CD4-positive, alpha-beta memory T cell (primary cell): ENCODE measurements around the gene FCER2. TPM values are rescaled to one million over a fixed set of nuclear protein-coding genes. Genes with fewer than 3 reads are reported as not detected.

ENCODE experiments used
- CTCF ChIA-PET: fragments of 350-600 bp; sonication (Branson Sonifier 250); formaldehyde crosslinking; loops from one replicate; lab custom pipeline; 2021; ENCODE audit warnings: inconsistent platforms; ENCODE audit not compliant: partially characterized antibody; lab: Charles Lee
- POLR2A ChIA-PET: fragments of 350-600 bp; sonication (Branson Sonifier 250); formaldehyde crosslinking; loops from one replicate; lab custom pipeline; 2021; ENCODE audit not compliant: partially characterized antibody; lab: Charles Lee
- DNase-seq, 5 donors: peaks; one replicate each; pipeline versions ENCODE4 v3.0.0 to v3.0.0-alpha.2; 2020 to 2022; ENCODE audit warnings: mixed read lengths in 1 of 5
- H3K27ac ChIP-seq: one replicate; pipeline ENCODE4 v1.7.0; 2013; ENCODE audit warnings: low read depth, low read length
- H3K27me3 ChIP-seq: 2 replicates; pipeline ENCODE4 v1.7.0; 2013; ENCODE audit warnings: mild to moderate bottlenecking, low read length, moderate library complexity; ENCODE audit not compliant: insufficient read depth
- H3K36me3 ChIP-seq: 2 replicates; pipeline ENCODE4 v1.7.0; 2013; ENCODE audit warnings: mild to moderate bottlenecking, low read length, moderate library complexity; ENCODE audit not compliant: insufficient read depth
- H3K4me1 ChIP-seq: 2 replicates; pipeline ENCODE4 v1.7.0; 2013; ENCODE audit warnings: mild to moderate bottlenecking, low read length, moderate library complexity; ENCODE audit not compliant: insufficient read depth
- H3K4me3 ChIP-seq, 2 donors: one replicate each; pipeline ENCODE4 v1.7.0; 2013; ENCODE audit warnings: low read length in 2 of 2, mild to moderate bottlenecking in 1 of 2
- H3K9me3 ChIP-seq, 2 donors: one replicate each; pipeline ENCODE4 v1.7.0; 2013; ENCODE audit warnings: low read length in 2 of 2, control low read depth in 1 of 2; ENCODE audit not compliant: control insufficient read depth in 1 of 2
- H3K27ac Mint-ChIP-seq, 7 donors: one replicate each; pipeline ENCODE4 v1.8.0; 2020 to 2021; ENCODE audit warnings: mixed read lengths in 7 of 7, mild to moderate bottlenecking in 6 of 7, inconsistent platforms in 3 of 7, moderate library complexity in 3 of 7
- H3K27me3 Mint-ChIP-seq, 2 donors: one replicate each; pipeline ENCODE4 v1.8.0; 2020 to 2021; ENCODE audit warnings: mixed read lengths in 2 of 2
- H3K36me3 Mint-ChIP-seq, 2 donors: one replicate each; pipeline ENCODE4 v1.8.0; 2020 to 2021; ENCODE audit warnings: mixed read lengths in 2 of 2, inconsistent platforms in 1 of 2, mild to moderate bottlenecking in 1 of 2
- H3K4me1 Mint-ChIP-seq, 4 donors: one replicate each; pipeline ENCODE4 v1.8.0; 2020 to 2021; ENCODE audit warnings: mixed read lengths in 4 of 4, mild to moderate bottlenecking in 1 of 4
- H3K4me3 Mint-ChIP-seq, 8 donors: one replicate each; pipeline ENCODE4 v1.8.0; 2020 to 2021; ENCODE audit warnings: mixed read lengths in 8 of 8, mild to moderate bottlenecking in 7 of 8, moderate library complexity in 6 of 8, inconsistent platforms in 3 of 8
- H3K9me3 Mint-ChIP-seq, 8 donors: one replicate each; pipeline ENCODE4 v1.8.0; 2020 to 2021; ENCODE audit warnings: mixed read lengths in 8 of 8, mild to moderate bottlenecking in 5 of 8, inconsistent platforms in 3 of 8, moderate library complexity in 1 of 8
- intact Hi-C: fragments of 100-400 bp; cut with micrococcal nuclease; formaldehyde crosslinking; loops from one replicate; pipeline ENCODE4 v1.15.1; 2023
- polyA plus RNA-seq, 2 donors: library from polyadenylated mRNA; unstranded; fragments of 300-500 nt; fragmentation: Illumina TruSeq; gene quantifications; one replicate each; pipeline ENCODE4 v1.2.3, GENCODE V29; 2021
- total RNA-seq, 2 experiments: library from RNA; stranded (reverse); gene quantifications; one replicate each; pipeline ENCODE4 v1.2.3, GENCODE V29; 2021

The FCER2 gene
- total and polyA plus RNA-seq, 4 experiments from 2014 or later, result 0.93 TPM; not detected in 3

DNA sequence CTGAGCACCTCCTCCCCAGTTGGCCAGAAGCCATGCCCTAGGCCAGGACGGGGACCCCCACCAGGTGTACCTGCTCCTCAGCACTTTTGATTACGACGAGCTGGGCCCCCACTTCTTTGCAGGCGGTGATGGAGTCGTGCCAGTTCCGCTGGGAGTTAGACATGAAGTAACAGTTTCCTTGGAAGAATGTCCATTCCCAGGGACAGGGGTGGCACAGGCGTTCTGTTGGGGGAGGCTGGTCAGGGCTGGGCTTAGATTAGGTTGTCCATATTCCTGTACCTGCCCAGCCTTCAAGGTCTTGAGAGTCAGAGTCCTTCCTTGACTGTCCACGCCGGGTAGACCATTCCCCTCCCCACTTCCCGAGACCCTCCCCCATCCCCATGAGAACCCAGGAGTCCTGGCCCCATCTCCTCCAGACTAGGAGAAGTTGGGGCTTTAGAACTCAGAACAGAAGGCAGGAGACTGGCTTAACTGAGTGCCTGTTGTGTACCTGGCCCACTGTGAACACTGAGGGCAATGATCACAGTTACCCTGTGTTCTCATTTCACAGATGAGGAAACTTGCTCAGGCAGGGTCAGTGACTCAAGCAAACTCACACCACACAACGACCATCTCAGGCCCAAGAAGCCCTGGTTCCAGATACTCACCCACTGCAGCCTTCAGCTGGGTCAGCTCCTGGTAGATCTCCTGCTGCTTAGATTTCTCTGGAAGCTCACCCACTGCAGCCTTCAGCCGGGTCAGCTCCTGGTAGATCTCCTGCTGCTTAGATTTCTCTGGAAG, 43.1 kb upstream of the FCER2 start:
- Mint-ChIP-seq H3K9me3 (no peaks in the 10 kb centered on the region), H3K27me3 (peaks cover 7 to 17% of the 10 kb centered on the region in 2 donors), H3K36me3 (no peaks in the 10 kb centered on the region), H3K4me1 (peaks cover 0 to 2% (median under 1%) of the 10 kb centered on the region in 4 donors), H3K27ac (no peak overlapping the region), H3K4me3 (no peak overlapping the region)
- no peak overlapping the region for H3K4me3 ChIP-seq
- no peaks in the 10 kb centered on the region for H3K9me3 ChIP-seq
- no peak overlapping the region for H3K27ac ChIP-seq
- intact Hi-C loops, result no loop called here
- no peaks in the 10 kb centered on the region for H3K4me1 ChIP-seq
- no peaks in the 10 kb centered on the region for H3K27me3 ChIP-seq
- ChIA-PET CTCF (no interaction called here), POLR2A (no interaction called here)
- DNase-seq, result no peak
- H3K36me3 ChIP-seq, result no peaks in the 10 kb centered on the region

GRCh38 chr19:7744199-7744786, 42.4 kb upstream of the FCER2 start:
- no peak overlapping the region for H3K4me3 ChIP-seq
- no peaks in the 10 kb centered on the region for H3K9me3 Mint-ChIP-seq
- no peak overlapping the region for H3K4me3 Mint-ChIP-seq
- no peaks in the 10 kb centered on the region for H3K4me1 ChIP-seq
- H3K36me3 Mint-ChIP-seq, result no peaks in the 10 kb centered on the region
- H3K4me1 Mint-ChIP-seq, result peaks cover 0 to 2% (median 0%) of the 10 kb centered on the region in 4 donors
- H3K9me3 ChIP-seq, result no peaks in the 10 kb centered on the region
- POLR2A ChIA-PET, result no interaction called here
- intact Hi-C loops, result no loop called here
- H3K36me3 ChIP-seq, result no peaks in the 10 kb centered on the region
- H3K27ac ChIP-seq, result no peak overlapping the region
- H3K27me3 ChIP-seq, result no peaks in the 10 kb centered on the region
- H3K27me3 Mint-ChIP-seq, result peaks cover 8 to 19% of the 10 kb centered on the region in 2 donors
- no peak overlapping the region for H3K27ac Mint-ChIP-seq
- CTCF ChIA-PET, result no interaction called here
- no peak for DNase-seq

GRCh38 chr19:7743425-7743841, 41.5 kb upstream of the FCER2 start:
- Histone ChIP-seq H3K27ac (no peak overlapping the region), H3K4me3 (no peak overlapping the region), H3K9me3 (no peaks in the 10 kb centered on the region), H3K27me3 (no peaks in the 10 kb centered on the region), H3K36me3 (no peaks in the 10 kb centered on the region), H3K4me1 (no peaks in the 10 kb centered on the region)
- CTCF ChIA-PET, result no interaction called here
- H3K36me3 Mint-ChIP-seq, result no peaks in the 10 kb centered on the region
- no peak overlapping the region for H3K27ac Mint-ChIP-seq
- peaks cover 8 to 19% of the 10 kb centered on the region in 2 donors for H3K27me3 Mint-ChIP-seq
- H3K9me3 Mint-ChIP-seq, result no peaks in the 10 kb centered on the region
- no peak for DNase-seq
- H3K4me3 Mint-ChIP-seq, result no peak overlapping the region
- POLR2A ChIA-PET, result no interaction called here
- intact Hi-C loops, result no loop called here
- H3K4me1 Mint-ChIP-seq, result peaks cover 0 to 2% (median 0%) of the 10 kb centered on the region in 4 donors

- Histone ChIP-seq H3K9me3 (no peaks in the 10 kb centered on the region), H3K4me3 (no peak overlapping the region), H3K36me3 (no peaks in the 10 kb centered on the region), H3K27ac (no peak overlapping the region), H3K27me3 (no peaks in the 10 kb centered on the region), H3K4me1 (no peaks in the 10 kb centered on the region)
- intact Hi-C loops, result no loop called here
- DNase-seq, result no peak
- H3K27ac Mint-ChIP-seq, result no peak overlapping the region
- H3K4me1 Mint-ChIP-seq, result peaks cover 0 to 2% (median 0%) of the 10 kb centered on the region in 4 donors
- ChIA-PET CTCF (no interaction called here), POLR2A (no interaction called here)
- H3K9me3 Mint-ChIP-seq, result no peaks in the 10 kb centered on the region
- peaks cover 8 to 20% of the 10 kb centered on the region in 2 donors for H3K27me3 Mint-ChIP-seq
- no peaks in the 10 kb centered on the region for H3K36me3 Mint-ChIP-seq
- H3K4me3 Mint-ChIP-seq, result no peak overlapping the region
Observed at GRCh38 chr19:7742991-7743390, 41.1 kb upstream of the FCER2 start.

DNA sequence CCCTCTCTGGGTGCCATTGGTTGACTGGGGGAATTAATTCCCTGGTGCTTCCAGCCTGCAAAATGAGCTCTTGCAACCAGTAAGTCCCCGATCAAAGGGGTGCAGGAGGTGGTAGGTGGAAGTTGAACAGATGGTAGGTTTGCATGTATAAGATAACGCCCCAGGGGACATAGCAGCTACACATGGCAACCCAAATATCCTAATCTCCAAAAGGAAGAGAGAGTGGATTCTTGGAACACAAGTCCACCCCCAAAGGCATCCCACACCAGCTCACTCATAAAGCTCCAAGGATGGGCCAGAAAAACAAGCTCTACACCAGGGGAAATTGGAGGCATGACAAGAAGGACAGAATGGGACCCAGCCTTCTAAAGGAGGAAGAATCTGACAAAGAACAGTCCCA, 40.6 kb upstream of the FCER2 start:
- H3K4me3 Mint-ChIP-seq, result no peak overlapping the region
- H3K36me3 Mint-ChIP-seq, result no peaks in the 10 kb centered on the region
- no peak for DNase-seq
- no peaks in the 10 kb centered on the region for H3K27me3 ChIP-seq
- ChIA-PET CTCF (no interaction called here), POLR2A (no interaction called here)
- no peak overlapping the region for H3K27ac ChIP-seq
- H3K4me1 Mint-ChIP-seq, result peaks cover 0 to 2% (median 0%) of the 10 kb centered on the region in 4 donors
- no peaks in the 10 kb centered on the region for H3K9me3 Mint-ChIP-seq
- intact Hi-C loops, result no loop called here
- H3K9me3 ChIP-seq, result no peaks in the 10 kb centered on the region
- no peaks in the 10 kb centered on the region for H3K4me1 ChIP-seq
- no peaks in the 10 kb centered on the region for H3K36me3 ChIP-seq
- H3K27me3 Mint-ChIP-seq, result peaks cover 8 to 19% of the 10 kb centered on the region in 2 donors
- no peak overlapping the region for H3K27ac Mint-ChIP-seq
- H3K4me3 ChIP-seq, result no peak overlapping the region

GRCh38 chr19:7740682-7741054, 38.7 kb upstream of the FCER2 start:
- Histone ChIP-seq H3K36me3 (no peaks in the 10 kb centered on the region), H3K9me3 (no peaks in the 10 kb centered on the region), H3K27ac (no peak overlapping the region), H3K4me1 (no peaks in the 10 kb centered on the region), H3K4me3 (no peak overlapping the region), H3K27me3 (no peaks in the 10 kb centered on the region)
- Mint-ChIP-seq H3K4me1 (peaks cover 0 to 2% (median 0%) of the 10 kb centered on the region in 4 donors), H3K27ac (no peak overlapping the region), H3K4me3 (peak overlapping the region in 1 of 8 donors; percentile 13), H3K27me3 (peaks cover 12 to 22% of the 10 kb centered on the region in 2 donors), H3K9me3 (no peaks in the 10 kb centered on the region), H3K36me3 (no peaks in the 10 kb centered on the region)
- intact Hi-C loops, result no loop called here
- ChIA-PET POLR2A (no interaction called here), CTCF (no interaction called here)
- no peak for DNase-seq

DNA sequence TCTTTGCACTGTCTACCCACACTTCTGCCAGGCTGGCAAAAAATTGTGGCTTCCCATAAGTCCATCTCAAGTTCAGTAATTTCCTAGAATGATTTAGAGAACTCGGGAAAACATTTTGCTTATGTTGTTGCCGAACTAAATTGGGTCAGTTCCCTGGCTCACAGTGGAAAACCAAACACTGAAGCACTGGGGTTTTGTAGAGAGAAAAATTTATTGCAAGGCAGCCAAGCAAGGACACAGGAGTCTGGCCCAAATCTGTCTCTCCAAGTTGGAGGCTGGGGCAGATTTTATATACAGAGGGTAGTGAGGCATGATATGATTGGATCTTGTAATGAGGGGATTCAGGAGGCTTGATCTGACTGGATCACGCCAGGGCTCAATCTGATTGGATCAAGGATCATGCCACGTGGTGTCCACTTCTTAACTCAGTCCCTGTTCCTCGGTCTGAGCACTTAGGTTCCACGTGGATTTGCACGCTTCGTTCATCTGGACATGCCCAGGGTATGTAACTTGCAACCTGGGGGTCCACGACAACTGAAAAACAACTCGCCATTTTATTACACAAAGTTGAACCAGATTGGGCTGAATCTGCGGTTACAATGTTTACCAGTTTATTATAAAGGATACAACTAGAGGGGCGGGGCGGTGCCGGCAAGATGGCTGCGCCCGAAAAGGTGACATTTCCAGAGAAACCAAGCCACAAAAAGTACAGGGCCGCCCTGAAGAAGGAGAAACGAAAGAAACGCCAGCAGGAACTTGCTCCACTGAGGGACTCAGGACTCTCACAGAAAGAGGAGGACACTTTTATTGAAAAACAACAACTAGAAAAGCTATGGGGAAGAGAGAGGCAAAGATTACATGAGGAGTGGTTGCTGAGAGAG, 38.1 kb upstream of the FCER2 start:
- Histone ChIP-seq H3K27me3 (no peaks in the 10 kb centered on the region), H3K36me3 (no peaks in the 10 kb centered on the region), H3K27ac (no peak overlapping the region), H3K9me3 (no peaks in the 10 kb centered on the region), H3K4me3 (no peak overlapping the region), H3K4me1 (no peaks in the 10 kb centered on the region)
- no peaks in the 10 kb centered on the region for H3K36me3 Mint-ChIP-seq
- no peak for DNase-seq
- CTCF ChIA-PET, result interaction anchor here (1.9 kb wide), 1 partner anchor 59 kb away, joined by 7 read pairs; the partner anchor contains the start of gene TRAPPC5
- intact Hi-C loops, result no loop called here
- no peak overlapping the region for H3K27ac Mint-ChIP-seq
- H3K27me3 Mint-ChIP-seq, result peaks cover 14 to 22% of the 10 kb centered on the region in 2 donors
- POLR2A ChIA-PET, result no interaction called here
- no peak overlapping the region for H3K4me3 Mint-ChIP-seq
- peaks cover 0 to 1% (median 0%) of the 10 kb centered on the region in 8 donors for H3K9me3 Mint-ChIP-seq
- peaks cover 0 to 2% (median 0%) of the 10 kb centered on the region in 4 donors for H3K4me1 Mint-ChIP-seq
